Right atrium auricular region (tissue), 2 donors: ENCODE data around the gene CNTN4. TPM values are rescaled to one million over a fixed set of nuclear protein-coding genes. Genes with fewer than 3 reads are reported as not detected.

Experiments
- DNase-seq: peaks from one replicate; pipeline ENCODE4 v3.0.0-alpha.2; 2019; ENCODE audit warnings: low spot score
- H3K27ac ChIP-seq, 2 donors: fragments of 200-600 bp; sonication (generic); 1 replicate in 1 of 2; 2 replicates in 1 of 2; pipeline ENCODE4 v1.5.1; 2016 to 2019
- H3K27me3 ChIP-seq, 2 donors: fragments of 200-600 bp; sonication (generic); one replicate each; pipeline versions ENCODE4 v1.5.1 to v1.6.0; 2017 to 2019
- H3K36me3 ChIP-seq: fragments of 200-600 bp; sonication (generic); one replicate; pipeline ENCODE4 v1.5.1; 2016
- H3K4me1 ChIP-seq, 2 donors: fragments of 200-600 bp; sonication (generic); one replicate each; pipeline versions ENCODE4 v1.5.1 to v1.6.0; 2017 to 2019
- H3K4me3 ChIP-seq, 2 donors: fragments of 200-600 bp; sonication (generic); 1 replicate in 1 of 2; 2 replicates in 1 of 2; pipeline ENCODE4 v1.5.1; 2017 to 2019; ENCODE audit warnings: mild to moderate bottlenecking in 1 of 2, moderate library complexity in 1 of 2
- H3K9me3 ChIP-seq, 2 donors: fragments of 200-600 bp; sonication (generic); one replicate each; pipeline ENCODE4 v1.5.1; 2019
- total RNA-seq, 2 donors: library from RNA; depleted of rRNA; stranded (reverse); fragments of >200 nt; gene quantifications; one replicate each; pipeline ENCODE4 v1.1.0, GENCODE V29; 2016
- TF ChIP-seq, protein P1 (sequence below), 2 donors: fragments of 200-600 bp; sonication (generic); IDR thresholded peaks; one replicate each; pipeline ENCODE4 v1.5.1; 2019; ENCODE audit warnings: antibody characterized with exemption in 2 of 2

The CNTN4 gene
- total RNA-seq, 2 donors from 2014 or later: 5.3 to 5.7 TPM

DNA sequence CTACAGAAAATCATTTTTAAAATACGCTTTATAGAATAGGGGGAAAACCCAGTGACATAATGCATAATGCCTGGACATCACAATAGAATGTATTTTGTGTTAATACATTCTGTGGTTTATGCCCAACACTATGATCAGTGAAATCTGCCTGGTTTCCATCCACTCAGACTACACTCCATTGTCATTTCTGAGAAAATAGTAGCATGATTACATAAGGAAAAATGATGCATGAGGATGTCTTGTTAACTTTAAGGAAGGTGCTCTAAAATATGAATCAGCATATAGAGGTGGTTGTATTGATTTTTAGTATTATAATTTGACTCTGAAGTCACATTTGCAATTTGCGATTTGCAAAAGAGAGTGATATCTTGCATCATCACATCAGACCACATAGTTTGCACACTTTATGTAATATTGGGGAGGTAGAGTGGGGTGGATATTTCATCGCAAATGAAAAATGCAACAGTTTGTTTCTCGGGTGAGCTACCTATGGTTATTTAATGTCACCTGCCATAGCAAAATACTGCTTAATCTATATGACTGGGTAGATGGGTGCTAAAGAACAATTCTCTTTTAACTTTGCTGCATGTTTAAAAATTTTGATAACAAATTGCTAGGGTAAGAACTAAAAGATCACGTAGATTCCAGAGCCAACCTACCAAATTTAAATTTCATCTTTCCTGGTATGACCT lies 607.6 kb downstream of the CNTN4 start:
- no peak for DNase-seq
- Histone ChIP-seq H3K4me1 (no peaks in the 10 kb centered on the region), H3K27me3 (no peaks in the 10 kb centered on the region), H3K9me3 (no peaks in the 10 kb centered on the region), H3K36me3 (no peaks in the 10 kb centered on the region), H3K4me3 (no peak overlapping the region), H3K27ac (no peak overlapping the region)
- TF ChIP-seq, protein P1, sequence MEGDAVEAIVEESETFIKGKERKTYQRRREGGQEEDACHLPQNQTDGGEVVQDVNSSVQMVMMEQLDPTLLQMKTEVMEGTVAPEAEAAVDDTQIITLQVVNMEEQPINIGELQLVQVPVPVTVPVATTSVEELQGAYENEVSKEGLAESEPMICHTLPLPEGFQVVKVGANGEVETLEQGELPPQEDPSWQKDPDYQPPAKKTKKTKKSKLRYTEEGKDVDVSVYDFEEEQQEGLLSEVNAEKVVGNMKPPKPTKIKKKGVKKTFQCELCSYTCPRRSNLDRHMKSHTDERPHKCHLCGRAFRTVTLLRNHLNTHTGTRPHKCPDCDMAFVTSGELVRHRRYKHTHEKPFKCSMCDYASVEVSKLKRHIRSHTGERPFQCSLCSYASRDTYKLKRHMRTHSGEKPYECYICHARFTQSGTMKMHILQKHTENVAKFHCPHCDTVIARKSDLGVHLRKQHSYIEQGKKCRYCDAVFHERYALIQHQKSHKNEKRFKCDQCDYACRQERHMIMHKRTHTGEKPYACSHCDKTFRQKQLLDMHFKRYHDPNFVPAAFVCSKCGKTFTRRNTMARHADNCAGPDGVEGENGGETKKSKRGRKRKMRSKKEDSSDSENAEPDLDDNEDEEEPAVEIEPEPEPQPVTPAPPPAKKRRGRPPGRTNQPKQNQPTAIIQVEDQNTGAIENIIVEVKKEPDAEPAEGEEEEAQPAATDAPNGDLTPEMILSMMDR (IDR thresholded peaks at IDR 0.05): no peak

DNA sequence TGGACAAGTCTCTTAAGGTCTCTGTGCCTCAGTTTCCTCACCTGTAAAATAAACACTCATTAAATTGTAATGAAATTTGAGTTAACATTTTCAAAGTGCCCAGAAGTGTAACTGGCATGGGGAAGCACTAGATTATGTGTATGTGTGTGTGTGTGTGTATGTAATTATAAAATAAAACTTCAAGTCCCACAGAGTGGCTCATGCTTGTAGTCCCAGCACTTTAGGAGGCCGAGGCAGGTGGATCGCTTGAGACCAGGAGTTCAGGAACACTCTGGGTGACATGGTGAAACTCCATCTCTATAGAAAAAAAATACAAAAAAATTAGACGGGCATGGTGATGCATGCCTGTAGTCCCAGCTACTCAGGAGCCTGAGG lies 608.2 kb downstream of the CNTN4 start:
- Histone ChIP-seq H3K27ac (no peak overlapping the region), H3K9me3 (no peaks in the 10 kb centered on the region), H3K27me3 (no peaks in the 10 kb centered on the region), H3K4me1 (no peaks in the 10 kb centered on the region), H3K36me3 (no peaks in the 10 kb centered on the region), H3K4me3 (no peak overlapping the region)
- DNase-seq: no peak
- TF ChIP-seq, protein P1 (IDR thresholded peaks at IDR 0.05): no peak

DNA sequence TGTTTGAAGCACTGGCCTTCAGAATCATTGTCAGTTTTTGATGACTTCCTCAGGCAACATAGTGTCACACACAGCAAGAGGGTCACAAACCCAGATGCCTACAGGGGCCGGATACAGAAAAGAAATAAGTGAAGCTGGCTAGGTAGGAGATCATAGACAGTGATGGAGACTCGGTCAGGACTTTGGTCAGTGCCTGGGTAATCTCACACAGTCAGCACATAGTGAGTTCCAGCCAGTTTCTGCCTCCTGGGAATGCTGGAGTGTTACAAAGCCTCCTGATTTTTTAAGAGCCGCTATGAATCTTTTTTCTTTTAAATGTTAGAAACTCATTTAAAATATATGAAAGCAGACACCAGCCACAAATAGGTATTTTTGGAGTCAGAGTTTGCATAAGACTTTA lies 612.4 kb downstream of the CNTN4 start:
- no peaks in the 10 kb centered on the region for H3K4me1 ChIP-seq
- TF ChIP-seq, protein P1 (IDR thresholded peaks at IDR 0.05): no peak
- no peak for DNase-seq
- no peaks in the 10 kb centered on the region for H3K36me3 ChIP-seq
- H3K9me3 ChIP-seq: no peaks in the 10 kb centered on the region
- no peak overlapping the region for H3K27ac ChIP-seq
- H3K27me3 ChIP-seq: no peaks in the 10 kb centered on the region
- no peak overlapping the region for H3K4me3 ChIP-seq

DNA sequence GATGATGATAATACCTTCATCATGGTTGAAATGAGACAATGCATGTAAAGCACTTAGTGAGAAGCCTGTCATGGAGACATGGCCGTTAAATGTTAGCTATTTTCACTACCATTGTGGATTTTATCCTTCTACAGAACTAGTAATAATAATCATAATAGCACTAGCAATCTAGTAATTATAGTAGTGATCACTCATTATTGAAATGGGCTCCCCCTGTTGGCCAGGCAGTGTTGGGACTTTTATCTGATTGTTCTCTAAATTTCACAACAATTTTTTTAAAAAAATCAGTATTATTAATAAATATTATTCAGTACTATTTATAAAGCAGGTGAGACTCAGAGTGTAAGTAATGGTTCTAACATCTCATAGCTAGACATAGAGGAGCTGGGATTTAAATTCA lies 615.3 kb downstream of the CNTN4 start:
- no peak for DNase-seq
- no peaks in the 10 kb centered on the region for H3K4me1 ChIP-seq
- no peaks in the 10 kb centered on the region for H3K36me3 ChIP-seq
- TF ChIP-seq, protein P1 (IDR thresholded peaks at IDR 0.05): peak in 1 of 2 donors; percentile 43
- no peak overlapping the region for H3K27ac ChIP-seq
- H3K4me3 ChIP-seq: no peak overlapping the region
- H3K9me3 ChIP-seq: no peaks in the 10 kb centered on the region
- no peaks in the 10 kb centered on the region for H3K27me3 ChIP-seq

DNA sequence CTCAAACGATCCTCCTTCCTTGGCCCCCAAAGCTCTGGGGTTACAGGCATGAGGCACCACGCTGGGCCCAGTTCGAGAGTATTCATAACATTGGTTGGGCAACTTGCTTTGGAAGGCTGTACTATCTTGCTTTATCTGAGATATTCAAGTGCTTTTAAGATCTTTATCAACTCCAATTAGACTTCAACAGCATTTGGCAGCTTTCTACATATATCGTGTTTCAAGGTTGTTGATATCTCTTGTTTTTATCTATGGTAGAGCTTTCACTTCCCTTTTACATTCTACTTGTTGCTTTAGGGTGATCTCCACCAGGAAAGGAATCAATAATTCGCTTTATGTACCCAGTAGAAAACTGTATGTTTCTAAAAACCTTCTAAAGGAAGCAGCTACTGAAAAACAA lies 616.2 kb downstream of the CNTN4 start:
- no peaks in the 10 kb centered on the region for H3K9me3 ChIP-seq
- DNase-seq: no peak
- H3K27me3 ChIP-seq: no peaks in the 10 kb centered on the region
- TF ChIP-seq, protein P1 (IDR thresholded peaks at IDR 0.05): no peak
- H3K36me3 ChIP-seq: no peaks in the 10 kb centered on the region
- H3K4me3 ChIP-seq: no peak overlapping the region
- H3K4me1 ChIP-seq: no peaks in the 10 kb centered on the region
- H3K27ac ChIP-seq: no peak overlapping the region

DNA sequence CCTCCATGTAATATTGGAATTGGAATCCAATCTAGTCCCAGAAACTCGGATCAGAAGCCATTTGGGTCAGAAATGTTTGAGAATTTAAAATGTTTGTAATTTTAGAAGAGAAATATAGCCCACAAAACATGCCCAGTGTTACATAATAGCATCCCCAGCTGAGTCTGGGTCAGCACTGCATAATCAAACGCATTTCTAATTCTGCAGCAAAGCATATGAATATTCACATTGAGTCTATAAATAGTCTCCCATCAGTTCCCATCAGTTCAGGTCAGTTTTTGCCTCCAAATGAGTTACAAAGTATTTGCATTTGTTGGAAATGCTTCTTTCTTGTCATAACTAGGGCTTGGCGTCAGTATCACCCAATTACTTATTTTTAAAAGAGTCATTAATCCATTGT lies 628.4 kb downstream of the CNTN4 start:
- TF ChIP-seq, protein P1 (IDR thresholded peaks at IDR 0.05): no peak
- no peak overlapping the region for H3K4me3 ChIP-seq
- H3K36me3 ChIP-seq: no peaks in the 10 kb centered on the region
- DNase-seq: no peak
- H3K27ac ChIP-seq: no peak overlapping the region
- no peaks in the 10 kb centered on the region for H3K4me1 ChIP-seq
- H3K27me3 ChIP-seq: no peaks in the 10 kb centered on the region
- no peaks in the 10 kb centered on the region for H3K9me3 ChIP-seq
